ENCODE results near the gene LRRC36.
"Not testable (repeated sequence)": the region's sequence is repeated elsewhere in the genome, so short reads cannot be mapped to it uniquely, and the experiment has no call there.

The LRRC36 gene

DNA sequence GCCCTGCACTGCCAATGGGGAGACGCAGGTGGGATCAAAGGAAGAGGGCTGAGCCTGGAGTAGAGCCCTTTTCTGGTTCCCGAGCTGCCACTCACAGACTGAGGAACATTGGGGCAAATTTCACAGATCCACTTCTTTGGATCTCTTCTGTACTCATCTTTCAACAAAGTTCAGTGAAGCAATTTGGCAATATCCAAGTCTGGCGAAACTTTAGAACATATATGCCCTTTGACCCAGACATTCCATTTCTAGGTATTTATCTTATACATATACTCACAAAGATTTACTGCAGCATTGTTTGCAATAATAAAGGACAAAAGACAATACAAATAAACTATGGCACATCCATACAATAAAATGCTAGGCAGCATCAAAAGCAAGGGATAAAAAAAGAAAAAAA lies 84.7 kb downstream of the LRRC36 start:
- Histone ChIP-seq H3K4me3 (ENCODE audit: low read depth in 1 of 2, low read length in 2 of 2) (no peak overlapping the region), H2AFZ (ENCODE audit: low read depth, low read length) (no peak overlapping the region), H3K27me3 (ENCODE audit: insufficient read depth, low read length, poor library complexity) (peaks cover 15% of the 10 kb centered on the region), H3K27ac (ENCODE audit: low read length) (no peak overlapping the region), H3K4me2 (ENCODE audit: insufficient read depth, low read length) (no peak overlapping the region), H4K20me1 (ENCODE audit: insufficient read depth, low read length) (no peaks in the 10 kb centered on the region), H3K79me2 (ENCODE audit: insufficient read depth, low read length) (no peaks in the 10 kb centered on the region), H3K4me1 (ENCODE audit: insufficient read depth, low read length) (no peaks in the 10 kb centered on the region), H3K9me3 (ENCODE audit: insufficient read depth, low read length, severe bottlenecking) (no peaks in the 10 kb centered on the region), H3K36me3 (ENCODE audit: insufficient read depth, low read length) (no peaks in the 10 kb centered on the region), H3K9ac (ENCODE audit: low read depth, low read length) (no peak overlapping the region)
- no peak for DNase-seq
- ATAC-seq (ENCODE audit: insufficient read depth, low read depth): no peak
- TF ChIP-seq EZH2 (IDR thresholded peaks at IDR 0.05; ENCODE audit: borderline replicate concordance, low read depth, low read length, severe bottlenecking): no peak
- TF ChIP-seq, protein P1, sequence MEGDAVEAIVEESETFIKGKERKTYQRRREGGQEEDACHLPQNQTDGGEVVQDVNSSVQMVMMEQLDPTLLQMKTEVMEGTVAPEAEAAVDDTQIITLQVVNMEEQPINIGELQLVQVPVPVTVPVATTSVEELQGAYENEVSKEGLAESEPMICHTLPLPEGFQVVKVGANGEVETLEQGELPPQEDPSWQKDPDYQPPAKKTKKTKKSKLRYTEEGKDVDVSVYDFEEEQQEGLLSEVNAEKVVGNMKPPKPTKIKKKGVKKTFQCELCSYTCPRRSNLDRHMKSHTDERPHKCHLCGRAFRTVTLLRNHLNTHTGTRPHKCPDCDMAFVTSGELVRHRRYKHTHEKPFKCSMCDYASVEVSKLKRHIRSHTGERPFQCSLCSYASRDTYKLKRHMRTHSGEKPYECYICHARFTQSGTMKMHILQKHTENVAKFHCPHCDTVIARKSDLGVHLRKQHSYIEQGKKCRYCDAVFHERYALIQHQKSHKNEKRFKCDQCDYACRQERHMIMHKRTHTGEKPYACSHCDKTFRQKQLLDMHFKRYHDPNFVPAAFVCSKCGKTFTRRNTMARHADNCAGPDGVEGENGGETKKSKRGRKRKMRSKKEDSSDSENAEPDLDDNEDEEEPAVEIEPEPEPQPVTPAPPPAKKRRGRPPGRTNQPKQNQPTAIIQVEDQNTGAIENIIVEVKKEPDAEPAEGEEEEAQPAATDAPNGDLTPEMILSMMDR (IDR thresholded peaks at IDR 0.05; ENCODE audit: borderline replicate concordance, extremely low read depth, low read length, poor library complexity, severe bottlenecking): no peak

DNA sequence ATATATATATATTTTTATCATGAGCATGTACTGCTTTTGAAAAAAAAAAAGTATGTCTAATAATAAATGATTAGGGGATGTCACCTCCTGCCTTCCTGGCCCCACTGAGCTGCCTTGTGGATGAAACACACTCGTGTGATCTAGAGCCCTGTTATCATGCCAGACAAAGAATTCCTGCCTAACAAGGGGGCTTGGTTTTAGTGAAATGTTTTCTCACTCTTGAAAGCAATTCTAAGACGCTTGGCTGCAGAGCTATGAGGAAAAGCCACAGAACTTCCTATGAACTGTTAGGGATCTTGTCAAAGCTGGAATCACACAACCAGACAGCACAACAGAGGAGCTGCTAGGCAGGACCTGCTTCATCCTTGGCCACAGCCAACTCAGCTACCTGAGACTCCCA lies 85.7 kb downstream of the LRRC36 start:
- no peaks in the 10 kb centered on the region for H3K4me1 ChIP-seq (ENCODE audit: insufficient read depth, low read length)
- H3K4me3 ChIP-seq (ENCODE audit: low read depth in 1 of 2, low read length in 2 of 2): no peak overlapping the region
- DNase-seq (no peak), ATAC-seq (ENCODE audit: insufficient read depth, low read depth) (no peak)
- no peaks in the 10 kb centered on the region for H3K9me3 ChIP-seq (ENCODE audit: insufficient read depth, low read length, severe bottlenecking)
- H3K27ac ChIP-seq (ENCODE audit: low read length): no peak overlapping the region
- no peak overlapping the region for H3K9ac ChIP-seq (ENCODE audit: low read depth, low read length)
- H4K20me1 ChIP-seq (ENCODE audit: insufficient read depth, low read length): no peaks in the 10 kb centered on the region
- H3K36me3 ChIP-seq (ENCODE audit: insufficient read depth, low read length): no peaks in the 10 kb centered on the region
- H2AFZ ChIP-seq (ENCODE audit: low read depth, low read length): no peak overlapping the region
- H3K27me3 ChIP-seq (ENCODE audit: insufficient read depth, low read length, poor library complexity): peaks cover 11% of the 10 kb centered on the region
- TF ChIP-seq, protein P1 (IDR thresholded peaks at IDR 0.05; ENCODE audit: borderline replicate concordance, extremely low read depth, low read length, poor library complexity, severe bottlenecking): no peak
- TF ChIP-seq EZH2 (IDR thresholded peaks at IDR 0.05; ENCODE audit: borderline replicate concordance, low read depth, low read length, severe bottlenecking): no peak
- H3K79me2 ChIP-seq (ENCODE audit: insufficient read depth, low read length): no peaks in the 10 kb centered on the region
- H3K4me2 ChIP-seq (ENCODE audit: insufficient read depth, low read length): no peak overlapping the region

DNA sequence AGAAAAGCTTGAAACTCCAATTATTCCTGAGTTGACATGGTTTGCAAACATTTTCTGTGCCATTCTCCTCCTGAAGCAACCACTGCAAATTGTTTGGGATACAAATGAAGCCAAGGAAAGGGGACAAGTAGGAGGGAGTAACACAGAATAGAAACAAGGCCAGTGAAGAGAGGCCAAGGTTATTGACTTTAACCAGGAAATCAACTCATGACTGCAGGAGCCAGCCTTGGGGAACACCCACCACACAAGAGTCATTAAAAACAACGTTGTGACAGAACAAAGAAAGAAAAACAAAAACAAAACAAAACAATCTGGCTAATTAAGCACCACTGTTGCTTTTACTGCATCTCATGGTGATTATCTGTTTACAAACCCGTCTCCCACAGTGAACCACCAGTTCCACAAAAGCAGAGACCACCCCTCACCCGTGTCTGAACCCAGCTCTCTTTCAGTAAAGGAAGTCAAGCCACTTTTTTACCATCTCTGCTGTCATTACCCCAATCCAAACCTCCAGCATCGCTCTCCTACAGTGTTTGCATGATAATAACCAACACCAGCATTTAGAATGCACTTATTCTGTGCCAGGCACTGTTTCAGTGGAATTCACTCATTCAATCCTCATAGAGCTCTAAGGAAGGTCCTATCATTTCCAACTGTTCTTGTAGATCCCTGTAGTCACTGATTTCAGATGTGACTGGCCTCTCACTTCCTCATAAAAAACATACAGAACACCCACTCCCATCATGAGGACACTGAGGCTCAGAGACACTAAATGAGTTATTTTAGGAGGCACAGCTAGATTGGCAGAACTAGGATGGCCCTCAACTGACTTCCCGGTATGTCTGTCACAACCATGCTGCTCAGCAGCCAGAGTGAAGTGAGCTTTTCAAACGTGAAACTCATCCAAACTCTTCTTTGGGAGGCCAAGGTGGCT lies 87.6 kb downstream of the LRRC36 start:
- DNase-seq: no peak
- no peak overlapping the region for H2AFZ ChIP-seq (ENCODE audit: low read depth, low read length)
- no peaks in the 10 kb centered on the region for H3K9me3 ChIP-seq (ENCODE audit: insufficient read depth, low read length, severe bottlenecking)
- H3K4me1 ChIP-seq (ENCODE audit: insufficient read depth, low read length): no peaks in the 10 kb centered on the region
- ATAC-seq (ENCODE audit: insufficient read depth, low read depth): no peak
- H3K4me3 ChIP-seq (ENCODE audit: low read depth in 1 of 2, low read length in 2 of 2): no peak overlapping the region
- peaks cover 11% of the 10 kb centered on the region for H3K27me3 ChIP-seq (ENCODE audit: insufficient read depth, low read length, poor library complexity)
- no peaks in the 10 kb centered on the region for H4K20me1 ChIP-seq (ENCODE audit: insufficient read depth, low read length)
- TF ChIP-seq, protein P1 (IDR thresholded peaks at IDR 0.05; ENCODE audit: borderline replicate concordance, extremely low read depth, low read length, poor library complexity, severe bottlenecking): no peak
- TF ChIP-seq EZH2 (IDR thresholded peaks at IDR 0.05; ENCODE audit: borderline replicate concordance, low read depth, low read length, severe bottlenecking): no peak
- H3K27ac ChIP-seq (ENCODE audit: low read length): no peak overlapping the region
- no peak overlapping the region for H3K4me2 ChIP-seq (ENCODE audit: insufficient read depth, low read length)
- no peak overlapping the region for H3K9ac ChIP-seq (ENCODE audit: low read depth, low read length)
- no peaks in the 10 kb centered on the region for H3K79me2 ChIP-seq (ENCODE audit: insufficient read depth, low read length)
- no peaks in the 10 kb centered on the region for H3K36me3 ChIP-seq (ENCODE audit: insufficient read depth, low read length)

DNA sequence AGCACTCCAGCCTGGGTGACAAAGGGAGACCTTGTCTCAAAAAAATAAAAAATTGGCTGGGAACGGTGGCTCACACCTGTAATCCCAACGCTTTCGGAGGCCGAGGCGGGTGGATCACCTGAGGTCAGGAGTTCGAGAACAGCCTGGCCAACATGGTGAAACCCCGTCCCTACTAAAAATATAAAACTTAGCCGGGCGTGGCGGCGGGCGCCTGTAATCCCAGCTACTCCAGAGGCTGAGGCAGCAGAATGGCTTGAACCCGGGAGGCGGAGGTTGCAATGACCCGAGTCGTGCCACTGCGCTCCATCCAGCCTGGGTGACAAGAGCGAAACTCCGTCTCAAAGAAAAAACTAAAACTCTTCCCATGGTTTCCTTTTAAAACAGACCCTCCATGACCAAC lies 88.8 kb downstream of the LRRC36 start:
- H3K4me2 ChIP-seq (ENCODE audit: insufficient read depth, low read length); H3K4me1 ChIP-seq (ENCODE audit: insufficient read depth, low read length); ATAC-seq (ENCODE audit: insufficient read depth, low read depth); H3K9me3 ChIP-seq (ENCODE audit: insufficient read depth, low read length, severe bottlenecking); H3K36me3 ChIP-seq (ENCODE audit: insufficient read depth, low read length); H4K20me1 ChIP-seq (ENCODE audit: insufficient read depth, low read length); H3K27ac ChIP-seq (ENCODE audit: low read length); H2AFZ ChIP-seq (ENCODE audit: low read depth, low read length); H3K79me2 ChIP-seq (ENCODE audit: insufficient read depth, low read length); DNase-seq; H3K9ac ChIP-seq (ENCODE audit: low read depth, low read length); H3K4me3 ChIP-seq (ENCODE audit: low read depth in 1 of 2, low read length in 2 of 2): not testable (repeated sequence)
- H3K27me3 ChIP-seq (ENCODE audit: insufficient read depth, low read length, poor library complexity): peaks cover 11% of the 10 kb centered on the region
